H1 (cell line): Measurements from ENCODE around the gene SCYL1. TPM values are rescaled to one million over a fixed set of nuclear protein-coding genes. Genes with fewer than 3 reads are reported as not detected.

ENCODE experiments used
- CHD7 ChIP-seq: fragments of 300-600 bp; sonication (generic); IDR thresholded peaks from 2 replicates; pipeline ENCODE4 v1.7.1; 2012; ENCODE audit warnings: low read length, moderate library complexity, mild to moderate bottlenecking, inconsistent platforms; ENCODE audit not compliant: insufficient replicate concordance
- GTF2F1 ChIP-seq: IDR thresholded peaks from 2 replicates; pipeline ENCODE4 v1.6.1; 2012; ENCODE audit warnings: low read depth, low read length, improper control_type of control experiment, borderline replicate concordance
- polyA plus RNA-seq, 7 experiments: library from polyadenylated mRNA; depleted of rRNA in 3 of 7; stranded (reverse) in 5 of 7; unstranded in 2 of 7; fragments of >200 nt in 5 of 7; fragments of 200-250 nt in 2 of 7; gene quantifications; 1 replicate in 5 of 7; 2 replicates in 1 of 7; 4 replicates in 1 of 7; pipeline versions ENCODE4 v1.2.1 to v1.2.3, GENCODE V29; 2011 to 2013; ENCODE audit warnings: missing spikeins in 2 of 7, mixed read lengths in 2 of 7
- total RNA-seq: library from RNA; stranded (reverse); fragmentation: NEBNext Ultra II Directional; extraction: Animal tissue kit (Norgen Biotek cat#: 25700); gene quantifications from 2 replicates; pipeline ENCODE4 v1.2.1, GENCODE V29; 2021

The SCYL1 gene
- total and polyA plus RNA-seq, 2 of the 8 experiments (the other 6 are each of a cell fraction or from before 2014, with no cell fraction given), result 59.8 to 77.7 TPM

- no peak for TF ChIP-seq CHD7
- no peak for TF ChIP-seq GTF2F1
Observed at GRCh38 chr11:65537620-65538231, 12.8 kb downstream of the SCYL1 start (continued).
